HG03103 (cell line): ENCODE measurements around the gene SOHLH2.

Experiments
- ATAC-seq: cut with Tn5 transposase; IDR thresholded peaks from one replicate; pipeline ENCODE4 v1.9.1; 2021; ENCODE audit warnings: low read depth; ENCODE audit not compliant: unreplicated experiment

Gene SOHLH2

GRCh38 chr13:36190771-36191170 is 23.6 kb downstream of the SOHLH2 start:
- ATAC-seq: no peak

- no peak for ATAC-seq
Observed at GRCh38 chr13:36188441-36188840, 25.9 kb downstream of the SOHLH2 start.

- ATAC-seq: no peak
Observed at GRCh38 chr13:36183901-36184300, 30.5 kb downstream of the SOHLH2 start.

GRCh38 chr13:36175621-36176020 is 38.7 kb downstream of the SOHLH2 start:
- ATAC-seq: no peak

GRCh38 chr13:36174923-36175322 is 39.4 kb downstream of the SOHLH2 start:
- ATAC-seq: no peak

- ATAC-seq: no peak
Observed at GRCh38 chr13:36173571-36174322, 40.6 kb downstream of the SOHLH2 start.

GRCh38 chr13:36166046-36166445 is 48.3 kb downstream of the SOHLH2 start:
- ATAC-seq: no peak

GRCh38 chr13:36163809-36164308 is 50.5 kb downstream of the SOHLH2 start:
- ATAC-seq: no peak

GRCh38 chr13:36163286-36163685 is 51.1 kb downstream of the SOHLH2 start:
- ATAC-seq: no peak

GRCh38 chr13:36160297-36160696 is 54.1 kb downstream of the SOHLH2 start:
- no peak for ATAC-seq

- ATAC-seq: no peak
Observed at GRCh38 chr13:36158611-36159010, 55.7 kb downstream of the SOHLH2 start.

GRCh38 chr13:36157480-36157879 is 56.9 kb downstream of the SOHLH2 start:
- no peak for ATAC-seq

GRCh38 chr13:36154567-36155291 is 59.6 kb downstream of the SOHLH2 start:
- no peak for ATAC-seq

- no peak for ATAC-seq
Observed at GRCh38 chr13:36151591-36151990, 62.8 kb downstream of the SOHLH2 start.

- no peak for ATAC-seq
Observed at GRCh38 chr13:36148446-36148845, 65.9 kb downstream of the SOHLH2 start.

GRCh38 chr13:36147330-36147729 is 67.0 kb downstream of the SOHLH2 start:
- ATAC-seq: no peak

GRCh38 chr13:36146511-36147269 is 67.7 kb downstream of the SOHLH2 start:
- ATAC-seq: no peak

GRCh38 chr13:36143738-36144137 is 70.6 kb downstream of the SOHLH2 start:
- no peak for ATAC-seq

- no peak for ATAC-seq
Observed at GRCh38 chr13:36142735-36143134, 71.6 kb downstream of the SOHLH2 start.

GRCh38 chr13:36135876-36136275 is 78.5 kb downstream of the SOHLH2 start:
- no peak for ATAC-seq

- ATAC-seq: no peak
Observed at GRCh38 chr13:36134632-36135031, 79.7 kb downstream of the SOHLH2 start.
